IMR-90 (cell line): ENCODE measurements around the gene CDKL1. TPM values are rescaled to one million over a fixed set of nuclear protein-coding genes. Genes with fewer than 3 reads are reported as not detected.

Experiments used
- ATAC-seq: fragments of 200-7000 bp; cut with Tn5 transposase; 2 replicates; pipeline ENCODE4 v1.9.1; 2020; ENCODE audit warnings: low read depth, mild to moderate bottlenecking, moderate library complexity
- Bru-seq: library from RNA; stranded (reverse); fragments of 400-500 nt; gene quantifications from one replicate; lab custom pipeline; 2021; lab: Mats Ljungman, UMichigan
- BruChase-seq, 2 experiments: library from RNA; stranded (reverse); fragments of 400-500 nt; gene quantifications; one replicate each; lab custom pipeline; 2021; lab: Mats Ljungman, UMichigan
- BruUV-seq: library from RNA; stranded (reverse); fragments of 400-500 nt; replicated peaks from 2 replicates; lab custom pipeline; 2021; lab: Mats Ljungman, UMichigan
- CTCF ChIA-PET: fragments of 300-600 bp; formaldehyde crosslinking; extraction: SDS; loops from one replicate; lab custom pipeline; 2021; ENCODE audit warnings: antibody characterized with exemption; lab: Yijun Ruan, JAX
- POLR2A ChIA-PET: fragments of 300-600 bp; sonication (Branson Sonifier 250); formaldehyde crosslinking; loops from one replicate; lab custom pipeline; 2022; ENCODE audit warnings: antibody characterized with exemption; ENCODE audit not compliant: unreplicated experiment; lab: Charles Lee
- DNase-seq: peaks from one replicate; pipeline ENCODE4 v3.0.0; 2013
- H2AFZ ChIP-seq: replicated peaks from 2 replicates; pipeline ENCODE3; 2013; ENCODE audit warnings: low read length, mild to moderate bottlenecking; ENCODE audit not compliant: poor library complexity
- H2AK5ac ChIP-seq: 2 replicates; pipeline ENCODE4 v1.6.1; 2013; ENCODE audit warnings: low read depth, low read length, inconsistent platforms
- H2AK9ac ChIP-seq: replicated peaks from 2 replicates; pipeline ENCODE3; 2013; ENCODE audit warnings: mild to moderate bottlenecking, low read depth, low read length, moderate library complexity; ENCODE audit not compliant: poor library complexity
- H2BK120ac ChIP-seq: 2 replicates; pipeline ENCODE4 v1.6.1; 2013; ENCODE audit warnings: low read depth, low read length, inconsistent platforms
- H2BK15ac ChIP-seq: 3 replicates; pipeline ENCODE4 v1.6.1; 2013; ENCODE audit warnings: low read depth, low read length, inconsistent platforms
- H2BK20ac ChIP-seq: 2 replicates; pipeline ENCODE4 v1.6.1; 2013; ENCODE audit warnings: low read depth, mild to moderate bottlenecking, inconsistent platforms, low read length, moderate library complexity
- H2BK5ac ChIP-seq: 2 replicates; pipeline ENCODE4 v1.6.1; 2013; ENCODE audit warnings: mild to moderate bottlenecking, low read depth, low read length, inconsistent platforms; ENCODE audit not compliant: poor library complexity, severe bottlenecking
- H3K14ac ChIP-seq: replicated peaks from 2 replicates; pipeline ENCODE4 v1.6.1; 2013; ENCODE audit warnings: low read depth, low read length, inconsistent platforms
- H3K18ac ChIP-seq: 2 replicates; pipeline ENCODE4 v1.6.1; 2013; ENCODE audit warnings: low read depth, low read length, control low read depth
- H3K23ac ChIP-seq: 2 replicates; pipeline ENCODE4 v1.6.1; 2013; ENCODE audit warnings: low read depth, low read length, inconsistent platforms
- H3K27ac ChIP-seq: 2 replicates; pipeline ENCODE4 v1.5.1; 2013; ENCODE audit warnings: mild to moderate bottlenecking, control low read depth, low read length; ENCODE audit not compliant: insufficient read depth
- H3K27me3 ChIP-seq: 2 replicates; pipeline ENCODE4 v1.6.1; 2013; ENCODE audit warnings: low read length; ENCODE audit not compliant: control insufficient read depth, insufficient read depth
- H3K36me3 ChIP-seq: 2 replicates; pipeline ENCODE4 v1.6.1; 2013; ENCODE audit warnings: low read length, mixed read lengths; ENCODE audit not compliant: control insufficient read depth, insufficient read depth
- H3K4ac ChIP-seq: 2 replicates; pipeline ENCODE4 v1.6.1; 2013; ENCODE audit warnings: low read depth, low read length, inconsistent platforms
- H3K4me1 ChIP-seq: 2 replicates; pipeline ENCODE4 v1.6.1; 2013; ENCODE audit warnings: low read length, mixed read lengths; ENCODE audit not compliant: control insufficient read depth, insufficient read depth
- H3K4me2 ChIP-seq: 2 replicates; pipeline ENCODE4 v1.6.1; 2013; ENCODE audit warnings: low read depth, mild to moderate bottlenecking, control low read depth, low read length, moderate library complexity
- H3K4me3 ChIP-seq: 2 replicates; pipeline ENCODE4 v1.5.1; 2013; ENCODE audit warnings: low read depth, mild to moderate bottlenecking, control low read depth, low read length, moderate library complexity; ENCODE audit not compliant: insufficient read depth
- H3K56ac ChIP-seq: 2 replicates; pipeline ENCODE4 v1.6.1; 2013; ENCODE audit warnings: low read length, inconsistent platforms; ENCODE audit not compliant: insufficient read depth; ENCODE audit errors: extremely low read depth
- H3K79me1 ChIP-seq, 2 experiments: 2 replicates each; pipeline ENCODE4 v1.6.1; 2013; ENCODE audit warnings: low read length in 2 of 2, inconsistent platforms in 1 of 2, low read depth in 1 of 2
- H3K9ac ChIP-seq: 2 replicates; pipeline ENCODE4 v1.6.1; 2013; ENCODE audit warnings: low read depth, low read length, control low read depth
- H3K9me1 ChIP-seq: 2 replicates; pipeline ENCODE4 v1.6.1; 2013; ENCODE audit warnings: low read length, inconsistent platforms; ENCODE audit not compliant: insufficient read depth
- H3K9me3 ChIP-seq: 2 replicates; pipeline ENCODE4 v1.6.1; 2013; ENCODE audit warnings: low read length; ENCODE audit not compliant: control insufficient read depth, insufficient read depth
- H4K20me1 ChIP-seq: 2 replicates; pipeline ENCODE4 v1.6.1; 2013; ENCODE audit warnings: low read length, inconsistent platforms; ENCODE audit not compliant: insufficient read depth
- H4K5ac ChIP-seq: 2 replicates; pipeline ENCODE4 v1.6.1; 2013; ENCODE audit warnings: mild to moderate bottlenecking, low read depth, low read length, control low read depth
- H4K8ac ChIP-seq, 2 experiments: 2 replicates each; pipeline ENCODE4 v1.6.1; 2013; ENCODE audit warnings: low read depth in 2 of 2, low read length in 2 of 2, control low read depth in 1 of 2, inconsistent platforms in 1 of 2
- H4K91ac ChIP-seq: 2 replicates; pipeline ENCODE4 v1.6.1; 2013; ENCODE audit warnings: low read depth, low read length, inconsistent platforms; ENCODE audit not compliant: insufficient read depth
- MAFK ChIP-seq: IDR thresholded peaks from 2 replicates; pipeline ENCODE4 v1.6.1; 2012; ENCODE audit warnings: low read depth, low read length, improper control_type of control experiment
- MAZ ChIP-seq: IDR thresholded peaks from 2 replicates; pipeline ENCODE4 v1.6.1; 2012; ENCODE audit warnings: low read depth, mild to moderate bottlenecking, low read length, improper control_type of control experiment, moderate library complexity, borderline replicate concordance
- MXI1 ChIP-seq: IDR thresholded peaks from 2 replicates; pipeline ENCODE4 v1.6.1; 2012; ENCODE audit warnings: low read depth, mild to moderate bottlenecking, low read length, moderate library complexity, borderline replicate concordance
- RAD21 ChIP-seq: IDR thresholded peaks from 2 replicates; pipeline ENCODE4 v1.6.1; 2012; ENCODE audit warnings: low read length, improper control_type of control experiment
- WGBS, 2 experiments: methylation state at CpG; one replicate each; pipeline versions ENCODE4 v1.1.5 to v1.1.7; 2013; ENCODE audit warnings: missing lambda C conversion rate in 2 of 2; ENCODE audit not compliant: insufficient read length in 1 of 2; ENCODE audit errors: extremely low coverage in 2 of 2; 5-methylcytosine and 5-hydroxymethylcytosine counted together
- dilution Hi-C: fragments of 300-500 bp; cut with HindIII; formaldehyde crosslinking; loops from one replicate; pipeline ENCODE4 v1.14.3; 2018; ENCODE audit warnings: low sequenced_read_pairs; ENCODE audit not compliant: unreplicated experiment
- in situ Hi-C: fragments of 300-500 bp; cut with MboI; formaldehyde crosslinking; loops from 3 replicates; pipeline ENCODE4 v1.14.3; 2019; ENCODE audit warnings: low sequenced_read_pairs, inconsistent platforms, mixed read lengths
- intact Hi-C: fragments of 100-400 bp; cut with micrococcal nuclease; formaldehyde crosslinking; loops from 2 replicates; pipeline ENCODE4 v1.10.0; 2022
- long read RNA-seq: library from polyadenylated mRNA; unstranded; transcript quantifications from one replicate; pipeline ENCODE4 v2.0.0, GENCODE V29; 2021; ENCODE audit not compliant: unreplicated experiment
- polyA plus RNA-seq, 3 experiments: library from polyadenylated mRNA; depleted of rRNA; stranded (reverse); fragments of >200 nt; gene quantifications; 2 replicates each; pipeline ENCODE4 v1.2.3, GENCODE V29; 2012; ENCODE audit warnings: low replicate concordance in 1 of 3
- total RNA-seq: library from RNA; depleted of rRNA; stranded (reverse); fragments of >200 nt; gene quantifications from 2 replicates; pipeline ENCODE4 v1.2.3, GENCODE V29; 2012; rRNA removed
- TF ChIP-seq, protein P1 (sequence below): fragments of 150-350 bp; IDR thresholded peaks from 2 replicates; pipeline ENCODE4 v1.6.1; 2017; ENCODE audit warnings: mild to moderate bottlenecking, antibody characterized with exemption, low read length, low read depth

The CDKL1 gene
- total RNA-seq (3.8 and 7.2 TPM in 2 replicates), polyA plus RNA-seq (2012; rRNA removed) (1.5 and 1.9 TPM in 2 replicates), Bru-seq, nascent RNA (percentile 68 among the genes with signal in this experiment), BruChase-seq, experiment 1, labeled RNA remaining after a 6-hour chase (percentile 85 among the genes with signal in this experiment), BruChase-seq, experiment 2, labeled RNA remaining after a 2-hour chase (percentile 81 among the genes with signal in this experiment)
- 0.75 and 0.87 TPM in 2 replicates for polyA plus RNA-seq (2012; cell fraction: cytosol; rRNA removed)
- 1.0 and 5.3 TPM in 2 replicates for polyA plus RNA-seq (2012; cell fraction: nucleus; rRNA removed; ENCODE audit: low replicate concordance)
- long read RNA-seq, partial matches to known transcripts = 0 of 7 reads
- long read RNA-seq, other reads (novel, unspliced or antisense) = 6 of 7 reads

GRCh38 chr14:50396631-50397389 lies at the start of gene CDKL1:
CDKL1 (minus strand) TSS chr14:50396881; CDS start chr14:50395868, 1,013 bp downstream.
- Histone ChIP-seq H3K18ac (peak within 1 kb of the TSS; percentile 33), H3K4me3 (peak within 1 kb of the TSS; percentile 61), H2BK5ac (peak within 1 kb of the TSS; percentile 42), H3K14ac (peak within 1 kb of the TSS; percentile 74), H4K5ac (peak within 1 kb of the TSS; percentile 39; the same call in 1 of the 2 replicates), H2BK15ac (peak within 1 kb of the TSS; percentile 77; the same call in 2 of the 3 replicates), H3K23ac (peak within 1 kb of the TSS; percentile 79), H3K36me3 (no peaks in the 10 kb centered on the region), H3K9me3 (no peaks in the 10 kb centered on the region), H3K27ac (peak within 1 kb of the TSS; percentile 77), H3K9ac (peak within 1 kb of the TSS; percentile 71), H2AK5ac (peak within 1 kb of the TSS; percentile 2; the same call in 1 of the 2 replicates), H2BK20ac (peak within 1 kb of the TSS; percentile 48; the same call in 1 of the 2 replicates), H4K8ac (peak within 1 kb of the TSS; percentile 45 to 46), H2AFZ (peak within 1 kb of the TSS; percentile 88), H3K27me3 (no peaks in the 10 kb centered on the region), H2BK120ac (peak within 1 kb of the TSS; percentile 75), H3K4ac (peak within 1 kb of the TSS; percentile 87), H3K9me1 (peaks cover 17% of the 10 kb centered on the region), H3K79me1 (peaks cover 0 to 19% of the 10 kb centered on the region in 2 experiments; a peak in 1 of 4 replicates), H3K4me1 (peaks cover 19% of the 10 kb centered on the region), H3K56ac (peak within 1 kb of the TSS; percentile 82), H4K20me1 (no peaks in the 10 kb centered on the region), H4K91ac (peak within 1 kb of the TSS; percentile 45), H3K4me2 (peak within 1 kb of the TSS; percentile 91), H2AK9ac (peak within 1 kb of the TSS; percentile 85)
- ChIA-PET CTCF (interaction anchor here (0.6 to 1.0 kb wide), 2 partner anchors 14 to 54 kb away, joined by 3 to 9 read pairs; no protein-coding TSS in a partner anchor), POLR2A (no interaction called here)
- dilution Hi-C loops = no loop called here
- DNase-seq (peak; percentile 70), ATAC-seq (peak; percentile 84)
- intact Hi-C loops = loop anchor here (2.0 to 5.0 kb wide), 3 partner anchors 52 to 135 kb away; partner anchors contain the start of gene MAP4K5
- TF ChIP-seq MAZ (peak; percentile 28; the same call in 1 of the 2 replicates), MAFK (peak; percentile 63), MXI1 (peak; percentile 97), RAD21 (no peak)
- TF ChIP-seq, protein P1, sequence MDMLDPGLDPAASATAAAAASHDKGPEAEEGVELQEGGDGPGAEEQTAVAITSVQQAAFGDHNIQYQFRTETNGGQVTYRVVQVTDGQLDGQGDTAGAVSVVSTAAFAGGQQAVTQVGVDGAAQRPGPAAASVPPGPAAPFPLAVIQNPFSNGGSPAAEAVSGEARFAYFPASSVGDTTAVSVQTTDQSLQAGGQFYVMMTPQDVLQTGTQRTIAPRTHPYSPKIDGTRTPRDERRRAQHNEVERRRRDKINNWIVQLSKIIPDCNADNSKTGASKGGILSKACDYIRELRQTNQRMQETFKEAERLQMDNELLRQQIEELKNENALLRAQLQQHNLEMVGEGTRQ = peak; percentile 50; the same call in 1 of the 2 replicates
- 2% methylated on average over 55 of the region's 77 CpGs; no CpG with 5 or more reads in 1 of the 2 experiments for WGBS, 2 experiments
- in situ Hi-C loops = no loop called here
- no TSS peak for BruUV-seq
